HG02840 (cell line): ENCODE data around the gene MRPL44.

Experiments used
- ATAC-seq: cut with Tn5 transposase; IDR thresholded peaks from one replicate; pipeline ENCODE4 v1.9.1; 2021; ENCODE audit warnings: mild to moderate bottlenecking, moderate library complexity, moderate number of reproducible peaks; ENCODE audit not compliant: unreplicated experiment, low FRiP score

Gene MRPL44

DNA sequence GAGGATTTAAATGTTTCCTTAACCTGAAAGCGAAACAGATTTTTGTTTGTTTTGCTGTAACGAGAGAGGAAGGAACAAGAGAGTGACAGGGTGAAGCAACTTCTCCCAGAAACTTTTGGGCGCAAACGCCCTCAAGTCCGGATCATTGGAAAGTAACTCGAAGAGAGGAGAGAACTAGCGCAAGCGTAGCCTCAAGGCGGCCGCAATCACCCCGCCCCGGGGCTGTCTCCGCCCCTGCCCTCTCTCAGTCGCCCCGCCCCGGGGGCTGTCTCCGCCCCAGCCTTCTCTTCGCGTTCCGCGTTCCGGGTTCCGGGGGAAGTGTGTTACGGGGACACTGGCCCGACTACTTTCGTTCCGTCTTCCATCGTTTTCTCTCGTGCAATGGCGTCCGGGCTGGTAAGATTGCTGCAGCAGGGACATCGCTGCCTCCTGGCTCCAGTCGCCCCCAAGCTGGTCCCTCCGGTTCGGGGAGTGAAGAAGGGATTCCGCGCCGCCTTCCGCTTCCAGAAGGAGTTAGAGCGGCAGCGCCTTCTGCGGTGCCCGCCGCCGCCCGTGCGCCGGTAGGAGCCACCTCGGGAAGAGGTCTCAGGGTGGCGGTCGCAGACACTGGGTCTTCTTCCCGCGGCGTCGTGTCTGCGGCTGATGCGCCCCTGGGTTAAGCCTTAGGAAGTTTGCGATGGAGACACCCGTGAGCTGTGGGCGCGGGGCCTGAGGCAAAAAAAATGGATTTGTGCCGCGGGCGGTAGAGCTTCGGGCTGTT, at the start of gene MRPL44:
Gene MRPL44 (plus strand): TSS at position 372 of the 760 bp plus-strand sequence. CDS start 10 bp downstream, at position 382.
- peak; percentile 84 for ATAC-seq

DNA sequence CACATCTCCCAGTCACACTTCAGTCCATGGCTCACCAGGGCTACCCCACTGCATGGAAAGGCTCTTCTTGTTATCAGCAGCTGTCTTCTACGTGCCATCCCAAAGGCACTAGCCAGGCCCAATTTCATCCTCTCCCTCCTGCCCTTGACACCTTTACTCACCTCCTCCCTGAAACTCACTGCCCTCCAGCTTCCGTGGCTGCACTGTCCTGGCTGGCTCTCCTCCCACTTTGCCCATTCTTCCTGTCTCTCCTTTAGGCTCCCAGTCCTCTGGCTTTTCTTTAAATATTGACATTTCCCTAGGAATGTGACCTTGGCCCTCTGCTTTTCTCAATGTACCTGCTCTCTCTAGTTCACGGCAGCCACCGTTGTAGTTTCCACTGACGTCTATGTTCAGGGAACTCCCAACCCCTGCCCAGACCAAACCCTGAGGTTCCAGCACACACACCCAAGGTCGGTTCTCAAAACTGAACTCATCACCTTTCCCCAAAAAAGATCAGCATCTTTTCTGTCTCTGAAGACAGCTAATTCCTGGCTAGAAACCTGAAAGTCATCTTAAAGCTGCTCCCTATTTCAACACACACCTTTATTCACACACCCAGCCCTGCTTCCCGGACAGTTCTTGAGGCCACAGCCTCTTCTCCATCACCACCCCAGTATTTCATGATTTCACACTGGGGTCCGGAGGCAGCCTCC, 48.8 kb upstream of the MRPL44 start:
- ATAC-seq = no peak

DNA sequence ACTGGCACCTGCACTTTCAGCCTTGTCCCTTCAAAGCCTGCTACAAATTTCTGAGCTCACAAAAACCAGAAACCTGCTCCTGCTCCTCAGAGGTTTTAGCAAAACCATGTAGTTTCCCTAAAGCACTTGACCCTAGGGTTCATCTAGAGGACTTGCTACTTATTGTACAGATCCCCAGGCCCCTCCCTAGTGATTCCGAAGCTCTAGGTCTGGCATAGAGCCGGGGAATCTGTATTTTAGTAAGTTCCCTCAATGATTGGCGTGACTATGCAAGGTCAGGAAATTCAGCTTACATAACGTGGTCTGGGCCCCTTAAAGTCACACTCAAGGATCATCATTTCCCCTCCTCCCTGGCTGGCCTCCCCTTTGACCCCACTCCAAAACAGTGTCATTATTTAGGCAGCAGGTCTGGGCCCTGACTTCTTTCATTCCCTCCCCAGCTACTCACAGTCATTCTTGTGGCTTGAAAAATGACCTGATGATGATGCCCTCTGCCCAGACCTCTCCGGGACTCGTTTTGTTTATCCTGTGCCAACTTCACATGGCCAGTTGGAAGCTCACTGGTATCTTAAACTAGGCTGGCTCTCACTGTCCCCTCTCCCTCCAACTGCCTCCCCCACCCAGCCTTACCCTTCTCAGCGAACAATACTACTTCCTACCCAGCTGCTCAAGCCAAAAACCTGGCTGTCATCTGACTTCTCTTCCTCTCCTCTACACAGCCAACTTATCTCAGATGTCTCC, 48.1 kb upstream of the MRPL44 start:
- no peak for ATAC-seq

DNA sequence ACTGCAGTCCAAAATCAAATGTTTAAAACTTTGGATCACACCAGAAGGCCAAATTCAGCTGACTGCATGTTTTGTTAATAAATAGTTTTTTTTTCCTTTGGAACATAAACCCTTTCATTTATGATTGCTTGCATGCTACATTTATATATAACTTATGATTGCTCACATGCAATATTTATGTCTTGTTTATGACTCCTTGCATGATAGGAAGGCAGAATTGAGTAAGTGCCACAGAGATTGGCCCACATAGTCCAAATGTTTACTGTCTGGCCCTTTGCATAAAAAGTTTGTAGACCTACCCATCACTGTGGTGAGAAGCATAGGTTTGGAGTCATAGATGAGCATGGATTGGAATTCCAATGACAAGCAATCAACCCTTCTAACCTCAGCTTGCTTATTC, 42.9 kb upstream of the MRPL44 start:
- ATAC-seq = no peak

DNA sequence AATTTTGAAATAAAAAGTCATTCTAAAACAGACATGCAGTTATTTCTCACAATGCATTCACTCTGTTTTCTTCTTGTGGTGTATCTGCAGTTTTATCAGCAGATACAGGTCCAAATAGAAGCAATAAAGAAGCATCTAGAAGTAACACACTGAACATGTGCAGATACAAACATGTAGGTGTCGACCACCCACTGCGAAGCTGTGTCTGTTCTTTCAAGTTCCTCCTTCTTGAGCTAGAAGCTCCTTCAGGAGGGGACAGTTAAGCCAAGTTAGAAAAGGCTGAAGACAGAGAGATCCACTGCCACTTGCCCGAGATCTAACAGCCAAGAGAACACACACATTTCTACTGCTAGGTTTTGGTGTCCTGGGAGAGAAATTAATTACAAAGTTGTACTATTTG, 42.2 kb upstream of the MRPL44 start:
- ATAC-seq = no peak

DNA sequence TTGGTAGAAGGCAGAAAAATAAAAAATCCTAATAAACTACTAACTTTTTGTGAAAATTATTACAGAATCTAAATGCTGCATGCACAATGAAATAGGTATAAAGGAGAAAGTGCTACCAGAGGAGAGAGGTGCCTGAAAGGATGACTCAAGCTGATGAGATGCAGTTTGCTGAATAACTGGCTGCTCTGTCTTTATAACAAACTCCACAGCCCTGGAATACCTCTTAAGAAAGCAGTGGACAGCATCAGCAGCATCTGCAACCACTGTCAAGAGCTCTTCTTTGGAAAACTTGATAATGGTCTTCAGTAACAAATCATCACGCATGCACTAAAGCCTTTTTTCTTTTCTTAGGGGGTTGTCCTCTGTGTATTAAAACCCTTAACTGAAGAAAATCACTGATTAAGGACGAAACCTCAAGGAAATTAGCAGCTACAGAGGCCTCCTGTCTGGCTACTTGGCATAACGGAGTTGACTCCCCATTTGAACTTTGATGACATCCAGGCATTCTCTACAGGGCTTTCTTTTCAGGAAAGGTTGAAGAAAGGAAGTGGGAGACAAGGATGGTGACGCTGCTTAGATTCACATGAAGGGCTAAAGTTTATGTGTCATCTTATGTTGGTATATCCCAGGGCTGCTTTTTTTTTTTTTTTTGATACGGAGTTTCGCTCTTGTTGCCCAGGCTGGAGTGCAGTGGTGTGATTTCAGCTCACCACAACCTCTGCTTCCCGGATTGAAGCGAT, 40.9 kb upstream of the MRPL44 start:
- no peak for ATAC-seq

DNA sequence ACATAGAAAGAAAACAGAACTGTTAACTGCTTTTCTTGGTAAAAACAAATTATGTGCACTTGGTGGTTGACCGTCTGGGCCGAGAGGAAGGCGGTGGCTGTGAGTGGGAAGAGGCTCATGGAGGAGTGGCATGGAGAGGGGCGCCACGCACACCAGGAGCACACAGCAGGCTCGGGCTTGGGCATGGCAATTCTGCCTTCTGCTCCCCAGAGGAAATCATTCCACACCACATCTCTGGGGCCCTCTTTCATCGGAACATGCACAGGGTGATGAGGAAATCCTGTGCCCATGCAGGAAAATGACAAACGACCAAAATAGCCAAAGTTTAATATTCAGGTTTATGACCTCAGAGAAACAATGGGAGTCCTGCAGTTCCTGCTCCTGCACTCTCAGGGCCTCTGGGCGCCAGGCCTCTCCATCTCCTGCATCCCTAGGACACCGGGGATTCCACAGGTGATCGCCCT, 38.6 kb upstream of the MRPL44 start:
- no peak for ATAC-seq

DNA sequence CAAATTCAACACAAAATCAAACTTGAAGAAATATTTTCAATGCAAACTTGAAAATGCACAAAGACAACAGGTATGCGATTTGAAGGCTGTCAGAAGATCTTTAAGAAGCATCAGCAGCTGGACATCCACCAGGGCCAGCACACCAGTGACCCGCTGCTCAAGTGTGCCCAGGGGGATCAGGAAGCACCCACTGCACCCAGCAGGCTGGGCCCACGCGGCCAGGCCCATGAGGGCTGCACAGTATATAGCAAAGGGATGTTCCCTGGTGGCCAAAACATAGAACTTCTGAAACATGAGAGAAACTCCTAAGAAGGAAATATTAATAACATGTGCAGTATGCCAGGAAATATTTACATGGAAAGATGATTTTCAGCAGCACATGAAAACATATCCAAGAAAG, 37.2 kb upstream of the MRPL44 start:
- ATAC-seq = no peak

DNA sequence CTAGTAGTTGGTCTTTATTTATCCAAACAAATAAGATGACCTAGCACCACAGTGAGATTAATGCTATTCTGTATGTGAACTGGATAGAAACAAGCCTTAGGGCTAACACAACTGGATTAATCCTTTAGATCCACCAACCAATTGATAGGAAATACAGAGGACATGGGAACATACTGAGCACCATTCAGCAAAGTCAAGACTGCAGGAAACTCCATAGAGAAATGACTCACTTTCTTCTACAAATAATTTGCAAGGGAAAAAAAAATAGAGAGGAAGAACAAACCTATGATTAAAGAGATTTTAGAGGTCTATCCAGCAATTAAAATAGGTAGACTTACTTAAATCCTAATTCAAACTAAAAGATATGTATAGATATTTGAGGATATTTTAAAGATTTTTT, 36.1 kb upstream of the MRPL44 start:
- no peak for ATAC-seq

DNA sequence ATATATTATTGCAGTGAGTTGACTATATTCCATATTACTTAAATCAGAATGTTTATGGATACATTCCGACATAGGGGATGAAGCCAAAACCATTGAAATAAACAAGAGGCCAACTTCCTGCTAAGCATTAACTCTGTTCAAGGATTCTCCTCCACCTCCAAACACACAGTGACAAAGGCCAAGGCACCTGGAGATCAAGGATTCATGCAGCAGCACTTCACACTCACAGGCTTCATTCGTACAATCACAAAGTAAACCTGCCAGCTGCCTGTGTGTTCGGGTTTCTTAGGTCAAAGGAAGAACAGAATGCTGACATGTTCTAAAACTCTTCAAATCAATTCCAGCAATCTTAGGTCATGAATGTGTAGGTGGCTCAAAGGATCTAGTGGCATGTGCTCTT, 35.0 kb upstream of the MRPL44 start:
- no peak for ATAC-seq

DNA sequence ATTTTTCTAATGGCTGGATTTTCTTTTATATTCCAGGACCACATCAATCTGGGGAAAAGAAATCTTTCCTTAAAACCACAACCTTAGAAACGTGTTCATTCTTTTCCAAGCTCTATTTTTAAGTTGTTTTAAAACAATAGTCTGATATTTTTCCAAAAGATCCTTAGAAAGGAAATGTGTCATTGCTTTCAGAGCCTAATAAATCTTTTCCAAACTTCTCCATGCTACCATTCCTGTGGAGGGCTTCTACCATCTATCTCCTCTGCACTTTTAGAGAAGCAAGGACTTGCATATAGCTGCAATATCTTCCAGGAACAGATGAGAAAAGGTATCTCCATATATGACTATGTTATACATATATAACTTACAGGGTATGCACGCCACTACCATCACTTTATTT, 33.3 kb upstream of the MRPL44 start:
- ATAC-seq = no peak

DNA sequence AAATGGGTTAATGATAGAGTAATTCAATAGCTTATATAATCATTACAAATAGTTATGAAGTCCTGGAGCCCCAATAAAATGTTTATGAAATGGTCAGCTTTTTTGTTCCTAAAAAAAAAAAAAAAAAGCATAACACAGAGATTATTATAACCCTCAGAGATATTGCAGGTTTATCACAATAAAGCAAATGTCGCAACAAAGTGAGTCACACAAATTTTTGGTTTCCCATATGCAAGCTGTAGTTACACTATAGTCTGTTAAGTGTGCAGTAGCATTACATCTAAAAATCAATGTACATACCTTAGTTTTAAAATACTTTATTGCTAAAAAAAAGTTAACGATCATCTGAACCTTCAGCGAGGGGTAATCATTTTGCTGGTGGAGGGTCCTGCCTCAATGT, 32.2 kb upstream of the MRPL44 start:
- ATAC-seq = no peak

DNA sequence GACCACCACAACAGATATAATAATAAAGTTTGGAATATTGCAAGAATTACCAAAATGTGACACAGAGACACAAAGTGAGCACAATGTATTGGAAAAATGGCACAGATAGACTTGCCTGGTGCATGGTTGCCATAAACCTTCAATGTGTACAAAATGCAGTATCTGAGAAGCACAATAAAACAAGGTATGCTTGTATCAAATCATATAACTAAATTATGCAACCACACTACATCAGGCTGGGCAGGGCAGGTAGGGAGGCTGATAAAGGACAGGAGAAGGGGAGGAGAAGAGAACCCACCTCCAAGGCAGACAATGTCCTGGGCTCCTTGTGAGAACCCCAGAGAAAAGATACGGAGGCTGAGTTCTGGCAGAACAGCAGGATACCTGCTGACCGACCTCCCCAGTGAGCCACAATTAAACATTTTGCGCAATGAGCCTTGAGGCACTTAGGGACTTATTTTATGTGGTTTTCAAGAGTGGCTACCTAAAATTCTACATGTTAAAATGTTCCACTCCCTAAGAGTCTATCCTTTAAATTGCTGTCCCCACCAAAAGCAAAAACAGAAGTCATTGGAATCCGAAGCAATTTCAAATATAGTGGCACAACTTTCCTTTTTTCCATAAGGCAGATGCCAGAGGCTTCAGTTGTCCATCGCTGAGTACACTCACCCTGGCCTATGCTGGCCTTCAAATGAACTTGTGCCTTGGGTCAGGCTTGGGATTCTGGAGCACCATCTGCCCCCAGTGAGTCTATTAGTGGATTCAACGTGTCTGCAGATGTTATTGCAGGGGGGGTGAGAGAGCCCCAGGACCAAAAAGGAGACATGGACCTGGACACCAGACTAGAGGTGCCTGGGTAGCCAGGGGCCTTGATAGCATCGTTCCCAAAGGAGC, 28.9 kb upstream of the MRPL44 start:
- no peak for ATAC-seq

DNA sequence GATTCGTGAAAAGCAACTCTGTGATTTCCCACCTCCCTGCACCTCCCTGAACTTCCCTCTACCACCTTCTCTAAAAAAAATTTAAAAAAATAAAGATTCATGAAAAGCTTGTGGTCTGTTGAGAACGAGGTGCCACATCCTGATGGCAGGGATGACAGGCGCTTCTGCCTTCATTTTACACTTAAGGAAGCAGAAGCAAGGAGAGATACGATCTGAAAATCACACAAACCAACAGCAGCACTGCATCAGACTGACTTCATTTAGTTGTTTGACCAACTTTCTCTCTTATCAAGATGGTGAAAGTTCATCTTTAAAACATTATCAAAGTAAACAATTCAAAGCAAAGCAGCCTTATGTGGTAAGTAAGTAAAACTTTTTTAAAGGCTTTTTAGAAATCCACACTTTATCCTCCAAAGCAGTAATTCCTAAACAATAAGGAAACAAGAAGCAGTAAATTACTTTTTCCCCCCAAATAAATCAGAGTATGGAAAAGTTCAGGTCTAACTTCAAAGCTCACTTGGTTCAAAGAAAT, 27.6 kb upstream of the MRPL44 start:
- no peak for ATAC-seq

DNA sequence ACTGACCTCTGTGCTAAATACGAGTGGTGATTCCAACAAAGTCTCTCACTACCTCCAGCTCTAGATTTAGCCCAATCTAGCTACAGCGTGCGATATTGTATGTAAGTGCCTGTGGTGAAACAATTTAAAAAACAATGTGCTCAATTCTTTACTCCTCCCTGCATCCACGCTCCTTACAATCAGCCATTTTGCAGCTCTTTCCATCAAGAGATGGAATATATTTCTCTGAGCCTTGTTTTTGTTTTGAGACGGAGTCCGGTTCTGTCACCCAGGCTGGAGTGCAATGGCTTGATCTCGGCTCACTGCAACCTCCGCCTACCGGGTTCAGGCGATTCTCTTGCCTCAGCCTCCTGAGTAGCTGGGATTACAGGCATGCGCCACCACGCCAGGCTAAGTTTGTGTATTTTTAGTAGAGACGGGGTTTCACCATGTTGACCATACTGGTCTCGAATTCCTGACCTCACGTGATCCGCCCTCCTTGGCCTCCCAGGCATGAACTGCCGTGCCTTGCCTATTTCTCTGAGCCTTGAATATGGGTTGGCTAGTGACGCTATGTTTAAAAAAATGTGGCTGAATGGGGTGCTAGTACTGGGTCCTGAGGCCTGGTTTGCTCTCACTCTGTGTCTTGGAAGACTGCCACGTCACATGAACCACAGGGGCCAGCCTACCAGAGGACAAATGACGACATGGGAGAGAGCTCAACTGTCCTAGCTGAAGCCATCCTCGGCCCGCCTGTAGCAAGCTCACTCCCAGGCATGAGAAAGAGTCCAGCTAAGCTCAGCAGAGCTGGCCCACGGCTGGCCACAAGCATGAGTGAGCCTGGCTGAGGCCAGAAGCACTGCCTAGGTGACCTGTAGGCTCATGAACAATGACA, 26.9 kb upstream of the MRPL44 start:
- ATAC-seq = no peak

DNA sequence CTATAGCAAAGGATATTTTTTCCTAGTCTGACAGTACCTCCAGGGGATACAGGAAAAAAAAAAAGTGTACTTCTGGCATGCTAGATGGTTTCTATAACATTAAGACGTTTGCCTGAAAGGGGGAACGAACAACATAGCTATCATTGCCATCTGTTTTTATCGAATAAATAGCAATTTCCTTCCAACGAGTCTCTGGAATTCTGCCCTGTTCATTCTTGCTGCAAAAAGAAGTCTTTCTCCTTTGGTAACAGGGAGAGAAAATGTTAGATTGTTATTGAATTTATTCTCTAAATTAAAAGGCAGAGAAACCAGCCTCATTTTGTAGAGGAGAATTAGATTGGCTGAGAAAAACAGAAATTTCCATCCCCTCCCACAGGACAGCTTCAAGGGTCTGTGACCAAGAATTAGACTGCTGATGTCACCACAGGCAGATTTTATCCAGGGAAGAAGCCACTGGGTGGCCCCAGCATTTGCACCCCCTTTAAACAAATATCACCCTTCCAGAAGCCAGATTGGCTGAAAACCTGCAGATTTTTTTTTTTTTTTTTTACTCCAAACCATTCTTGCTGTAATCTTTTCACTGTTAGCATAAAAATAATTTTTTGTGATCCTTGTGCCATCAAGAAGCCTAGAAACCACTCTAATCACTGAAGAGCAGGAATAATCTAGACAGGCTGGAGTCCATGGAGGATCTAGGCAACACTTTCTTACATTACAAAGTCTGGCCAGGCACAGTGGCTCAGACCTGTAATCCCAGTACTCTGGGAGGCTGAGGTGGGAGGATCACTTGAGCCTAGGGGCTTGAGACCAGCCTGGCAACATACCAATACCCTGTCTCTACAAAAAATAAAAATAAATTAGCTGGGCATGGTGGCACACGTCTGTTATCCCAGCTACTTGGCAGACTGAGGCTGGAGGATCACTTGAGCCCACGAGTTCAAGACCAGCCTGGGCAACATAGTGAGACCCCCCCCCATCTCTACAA, 24.2 kb upstream of the MRPL44 start:
- no peak for ATAC-seq

DNA sequence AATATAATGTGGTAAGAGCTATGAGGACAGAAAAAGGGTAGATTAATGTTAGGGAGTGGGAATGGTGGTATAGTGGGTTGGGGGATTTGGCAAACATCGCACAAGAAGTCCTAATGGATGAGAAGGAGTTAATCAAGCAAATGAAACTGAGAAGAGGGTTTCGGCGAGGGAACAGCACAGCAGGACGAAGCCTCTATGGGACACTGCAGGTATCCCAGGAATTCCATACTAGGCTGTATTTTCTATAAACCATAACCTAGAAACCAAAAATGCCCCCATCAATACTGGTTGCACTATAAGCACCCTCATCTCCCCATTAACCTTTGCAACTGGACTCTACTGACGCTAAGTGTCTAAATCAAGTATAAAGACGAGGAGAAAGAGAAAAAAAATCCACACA, 22.4 kb upstream of the MRPL44 start:
- no peak for ATAC-seq
